Esophagus (tissue), 2 donors: ENCODE measurements around the gene TPI1. TPM values are rescaled to one million over a fixed set of nuclear protein-coding genes. Genes with fewer than 3 reads are reported as not detected.

Experiments used
- H3K27ac ChIP-seq, 2 donors: one replicate each; pipeline ENCODE4 v1.5.1; 2013; ENCODE audit warnings: low read depth in 2 of 2, mild to moderate bottlenecking in 2 of 2, inconsistent platforms in 1 of 2, low read length in 1 of 2, moderate library complexity in 1 of 2
- H3K27me3 ChIP-seq, 2 donors: one replicate each; pipeline ENCODE4 v1.6.1; 2013; ENCODE audit warnings: low read length in 2 of 2, control low read depth in 1 of 2, mild to moderate bottlenecking in 1 of 2; ENCODE audit not compliant: insufficient read depth in 2 of 2, control insufficient read depth in 1 of 2
- H3K36me3 ChIP-seq, 2 donors: one replicate each; pipeline ENCODE4 v1.6.1; 2013; ENCODE audit warnings: low read length in 1 of 2; ENCODE audit not compliant: control insufficient read depth in 2 of 2, insufficient read depth in 2 of 2
- H3K4me1 ChIP-seq, 2 donors: one replicate each; pipeline ENCODE4 v1.6.1; 2013; ENCODE audit warnings: low read length in 1 of 2; ENCODE audit not compliant: control insufficient read depth in 2 of 2, insufficient read depth in 2 of 2
- H3K4me3 ChIP-seq, 2 donors: one replicate each; pipeline ENCODE4 v1.5.1; 2013; ENCODE audit warnings: low read length in 2 of 2, mild to moderate bottlenecking in 2 of 2, low read depth in 1 of 2, moderate library complexity in 1 of 2
- H3K9me3 ChIP-seq, 2 donors: one replicate each; pipeline ENCODE4 v1.6.1; 2013; ENCODE audit warnings: mild to moderate bottlenecking in 2 of 2, low read depth in 1 of 2, low read length in 1 of 2, moderate library complexity in 1 of 2; ENCODE audit not compliant: control insufficient read depth in 2 of 2, insufficient read depth in 1 of 2
- WGBS, 2 donors: extraction: QIAGEN DNeasy Blood & Tissue Kit; methylation state at CpG; one replicate each; pipeline ENCODE4 v1.1.7; 2013; 5-methylcytosine and 5-hydroxymethylcytosine counted together
- polyA plus RNA-seq, 2 donors: library from polyadenylated mRNA; stranded (reverse); fragments of 200-250 nt; gene quantifications; one replicate each; pipeline ENCODE4 v1.2.3, GENCODE V29; 2013
- donor health status: healthy with polysubstance abuse.
- donor health status: Bipolar disorder and iron deficiency.

The TPI1 gene
- polyA plus RNA-seq, 2 donors, result 404 to 939 TPM

DNA sequence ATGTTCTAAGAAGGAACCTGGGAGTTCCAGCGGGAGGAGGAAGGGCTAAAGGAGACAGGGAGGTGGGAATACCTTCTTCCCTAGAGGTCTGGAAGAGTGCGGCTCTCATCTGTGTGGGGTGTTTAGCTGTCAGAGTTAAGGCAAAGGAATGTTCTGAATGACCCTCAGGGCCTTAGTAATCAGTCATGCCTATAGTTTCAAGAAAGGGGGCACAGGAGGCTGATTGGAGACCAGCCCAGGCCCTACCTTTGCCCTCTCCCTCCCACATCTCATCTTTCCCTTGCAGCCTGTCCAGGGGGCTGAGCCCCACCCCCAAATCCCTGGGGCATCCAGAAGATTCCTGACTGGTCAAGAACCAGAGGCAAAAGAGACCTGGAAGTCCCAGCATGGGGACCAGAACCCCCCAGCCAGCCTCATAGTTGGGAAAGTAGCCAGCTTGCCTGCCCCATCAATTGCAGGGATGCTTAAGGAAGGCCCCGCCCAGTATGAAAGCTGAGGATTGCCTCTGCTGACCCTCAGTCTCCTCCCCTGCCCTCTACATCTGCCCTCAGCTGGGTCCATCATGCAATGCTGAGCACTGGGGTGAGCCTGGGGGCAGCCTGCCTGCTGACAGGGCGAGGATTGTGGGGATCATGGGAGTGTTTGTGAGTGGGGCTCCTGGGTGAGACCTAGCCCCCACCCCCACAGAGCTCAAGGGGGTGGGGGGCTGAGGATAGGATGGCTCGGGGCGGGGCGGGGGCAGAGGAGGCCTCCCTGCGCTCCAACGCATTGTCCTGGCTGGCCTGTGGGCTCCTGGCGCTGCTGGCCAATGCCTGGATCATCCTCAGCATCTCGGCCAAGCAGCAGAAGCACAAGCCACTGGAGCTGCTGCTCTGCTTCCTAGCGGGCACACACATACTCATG, 43.9 kb upstream of the TPI1 start:
- 66 to 70% methylated on average over 8 to 12 of the region's 12 CpGs for WGBS, 2 donors
- Histone ChIP-seq H3K27me3 (peaks cover 0 to 9% of the 10 kb centered on the region in 2 donors), H3K9me3 (peaks cover 0 to 5% of the 10 kb centered on the region in 2 donors), H3K4me3 (no peak overlapping the region), H3K36me3 (no peaks in the 10 kb centered on the region), H3K4me1 (peaks cover 0 to 4% of the 10 kb centered on the region in 2 donors), H3K27ac (no peak overlapping the region)

- no peaks in the 10 kb centered on the region for H3K36me3 ChIP-seq
- peaks cover 0 to 5% of the 10 kb centered on the region in 2 donors for H3K9me3 ChIP-seq
- 78 to 83% methylated on average over 37 of the region's 37 CpGs for WGBS, 2 donors
- H3K27me3 ChIP-seq, result peaks cover 0 to 9% of the 10 kb centered on the region in 2 donors
- no peak overlapping the region for H3K4me3 ChIP-seq
- peaks cover 0 to 9% of the 10 kb centered on the region in 2 donors for H3K4me1 ChIP-seq
- H3K27ac ChIP-seq, result no peak overlapping the region
These were observed 43.1 kb upstream of the TPI1 start for GRCh38 chr12:6824085-6824775.

GRCh38 chr12:6824901-6825381, 42.4 kb upstream of the TPI1 start:
- Histone ChIP-seq H3K27me3 (peaks cover 0 to 9% of the 10 kb centered on the region in 2 donors), H3K4me3 (no peak overlapping the region)
- 38 to 47% methylated on average over 11 to 12 of the region's 12 CpGs for WGBS, 2 donors

GRCh38 chr12:6825398-6826124, 41.8 kb upstream of the TPI1 start:
- WGBS, 2 donors, result 7 to 10% methylated on average over 19 of the region's 19 CpGs
- Histone ChIP-seq H3K4me3 (no peak overlapping the region), H3K27ac (no peak overlapping the region), H3K36me3 (no peaks in the 10 kb centered on the region), H3K4me1 (peaks cover 0 to 13% of the 10 kb centered on the region in 2 donors), H3K9me3 (peaks cover 0 to 5% of the 10 kb centered on the region in 2 donors), H3K27me3 (peaks cover 0 to 9% of the 10 kb centered on the region in 2 donors)

More at GRCh38 chr12:6824901-6825381, 42.4 kb upstream of the TPI1 start:
- H3K9me3 ChIP-seq, result peaks cover 0 to 5% of the 10 kb centered on the region in 2 donors
- no peaks in the 10 kb centered on the region for H3K36me3 ChIP-seq
- H3K27ac ChIP-seq, result no peak overlapping the region
- H3K4me1 ChIP-seq, result peaks cover 0 to 13% of the 10 kb centered on the region in 2 donors

- H3K4me1 ChIP-seq, result peaks cover 0 to 13% of the 10 kb centered on the region in 2 donors
- 78% methylated on average over 17 of the region's 17 CpGs for WGBS, 2 donors
- no peak overlapping the region for H3K27ac ChIP-seq
- peaks cover 0 to 9% of the 10 kb centered on the region in 2 donors for H3K27me3 ChIP-seq
- H3K36me3 ChIP-seq, result no peaks in the 10 kb centered on the region
- H3K9me3 ChIP-seq, result peaks cover 0 to 5% of the 10 kb centered on the region in 2 donors
- H3K4me3 ChIP-seq, result no peak overlapping the region
These were observed 41.1 kb upstream of the TPI1 start for GRCh38 chr12:6826125-6826733.

DNA sequence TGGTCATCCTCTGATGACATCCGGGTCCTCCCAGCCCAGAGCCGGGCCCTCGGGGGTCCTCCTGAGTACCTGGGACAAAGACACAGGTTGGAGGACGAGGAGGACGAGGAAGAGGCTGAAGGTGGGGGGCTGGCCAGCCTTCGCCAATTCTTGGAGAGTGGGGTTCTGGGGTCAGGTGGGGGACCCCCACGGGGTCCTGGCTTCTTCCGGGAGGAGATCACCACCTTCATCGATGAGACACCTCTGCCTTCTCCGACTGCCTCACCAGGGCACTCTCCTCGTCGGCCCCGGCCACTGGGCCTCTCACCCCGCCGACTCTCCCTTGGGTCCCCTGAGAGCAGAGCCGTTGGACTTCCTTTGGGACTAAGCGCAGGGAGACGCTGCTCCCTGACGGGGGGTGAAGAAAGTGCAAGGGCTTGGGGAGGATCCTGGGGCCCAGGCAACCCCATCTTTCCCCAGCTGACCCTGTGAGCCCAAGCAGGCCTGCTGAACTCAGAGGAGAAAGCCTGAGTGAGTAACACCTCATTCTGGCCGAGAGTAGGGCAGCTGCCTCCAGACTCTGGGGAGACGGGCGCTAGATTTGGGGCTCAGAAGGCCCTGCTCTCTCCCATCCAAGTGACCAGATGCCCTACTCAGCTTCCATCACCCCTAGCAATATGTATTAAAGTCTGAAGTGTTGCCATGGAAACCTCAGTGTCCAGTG, 40.4 kb upstream of the TPI1 start:
- Histone ChIP-seq H3K9me3 (peaks cover 0 to 5% of the 10 kb centered on the region in 2 donors), H3K27ac (no peak overlapping the region), H3K4me1 (peaks cover 0 to 11% of the 10 kb centered on the region in 2 donors), H3K27me3 (peaks cover 0 to 9% of the 10 kb centered on the region in 2 donors), H3K4me3 (no peak overlapping the region), H3K36me3 (no peaks in the 10 kb centered on the region)
- WGBS, 2 donors, result 75 to 84% methylated on average over 22 of the region's 22 CpGs

- Histone ChIP-seq H3K27ac (no peak overlapping the region), H3K36me3 (no peaks in the 10 kb centered on the region), H3K4me3 (no peak overlapping the region), H3K4me1 (peaks cover 0 to 9% of the 10 kb centered on the region in 2 donors), H3K27me3 (peaks cover 0 to 8% of the 10 kb centered on the region in 2 donors), H3K9me3 (peaks cover 0 to 5% of the 10 kb centered on the region in 2 donors)
- WGBS, 2 donors, result 5 to 7% methylated on average over 8 of the region's 8 CpGs
These were observed 39.9 kb upstream of the TPI1 start for GRCh38 chr12:6827437-6827911.

GRCh38 chr12:6827982-6828780, 39.1 kb upstream of the TPI1 start, which contains the start of gene P3H3:
P3H3 (plus strand) TSS chr12:6828407; CDS start chr12:6828441, 34 bp downstream.
- H3K9me3 ChIP-seq, result peaks cover 0 to 5% of the 10 kb centered on the region in 2 donors
- peak within 1 kb of the TSS; percentile 42 to 70 for H3K27ac ChIP-seq
- peaks cover 0 to 9% of the 10 kb centered on the region in 2 donors for H3K4me1 ChIP-seq
- 0 to 1% methylated on average over 55 to 59 of the region's 60 CpGs for WGBS, 2 donors
- peaks cover 0 to 2% of the 10 kb centered on the region in 2 donors for H3K27me3 ChIP-seq
- H3K4me3 ChIP-seq, result peak within 1 kb of the TSS; percentile 56 to 70
- no peaks in the 10 kb centered on the region for H3K36me3 ChIP-seq
